Measurements from ENCODE around the gene COL5A2. TPM values are rescaled to one million over a fixed set of nuclear protein-coding genes. Genes with fewer than 3 reads are reported as not detected.

Gene COL5A2
- total RNA-seq: 427 and 529 TPM in 2 replicates

GRCh38 chr2:189179570-189179950, at the start of gene COL5A2:
Gene COL5A2 (minus strand): TSS chr2:189179761. CDS start chr2:189179604, 157 bp downstream.

Other genes with a start within 250 kb of the COL5A2 start
- 1,834 and 2,433 TPM in 2 replicates for gene COL3A1, start 205.4 kb downstream of the COL5A2 start, total RNA-seq